Activated T-helper 1 cell treated with anti-CD3 and anti-CD28 coated beads, Interleukin-2, amount 50 U/mL, for 16 hours (primary cell): ENCODE data around the gene ARIH1.
"Not testable (repeated sequence)": the region's sequence is repeated elsewhere in the genome, so short reads cannot be mapped to it uniquely, and the experiment has no call there.

Experiments used
- DNase-seq, 2 donors: peaks; one replicate each; pipeline ENCODE4 v3.0.0-alpha.2; 2020; ENCODE audit warnings: low read depth in 1 of 2, low spot score in 1 of 2

Gene ARIH1, protein sequence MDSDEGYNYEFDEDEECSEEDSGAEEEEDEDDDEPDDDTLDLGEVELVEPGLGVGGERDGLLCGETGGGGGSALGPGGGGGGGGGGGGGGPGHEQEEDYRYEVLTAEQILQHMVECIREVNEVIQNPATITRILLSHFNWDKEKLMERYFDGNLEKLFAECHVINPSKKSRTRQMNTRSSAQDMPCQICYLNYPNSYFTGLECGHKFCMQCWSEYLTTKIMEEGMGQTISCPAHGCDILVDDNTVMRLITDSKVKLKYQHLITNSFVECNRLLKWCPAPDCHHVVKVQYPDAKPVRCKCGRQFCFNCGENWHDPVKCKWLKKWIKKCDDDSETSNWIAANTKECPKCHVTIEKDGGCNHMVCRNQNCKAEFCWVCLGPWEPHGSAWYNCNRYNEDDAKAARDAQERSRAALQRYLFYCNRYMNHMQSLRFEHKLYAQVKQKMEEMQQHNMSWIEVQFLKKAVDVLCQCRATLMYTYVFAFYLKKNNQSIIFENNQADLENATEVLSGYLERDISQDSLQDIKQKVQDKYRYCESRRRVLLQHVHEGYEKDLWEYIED

DNA sequence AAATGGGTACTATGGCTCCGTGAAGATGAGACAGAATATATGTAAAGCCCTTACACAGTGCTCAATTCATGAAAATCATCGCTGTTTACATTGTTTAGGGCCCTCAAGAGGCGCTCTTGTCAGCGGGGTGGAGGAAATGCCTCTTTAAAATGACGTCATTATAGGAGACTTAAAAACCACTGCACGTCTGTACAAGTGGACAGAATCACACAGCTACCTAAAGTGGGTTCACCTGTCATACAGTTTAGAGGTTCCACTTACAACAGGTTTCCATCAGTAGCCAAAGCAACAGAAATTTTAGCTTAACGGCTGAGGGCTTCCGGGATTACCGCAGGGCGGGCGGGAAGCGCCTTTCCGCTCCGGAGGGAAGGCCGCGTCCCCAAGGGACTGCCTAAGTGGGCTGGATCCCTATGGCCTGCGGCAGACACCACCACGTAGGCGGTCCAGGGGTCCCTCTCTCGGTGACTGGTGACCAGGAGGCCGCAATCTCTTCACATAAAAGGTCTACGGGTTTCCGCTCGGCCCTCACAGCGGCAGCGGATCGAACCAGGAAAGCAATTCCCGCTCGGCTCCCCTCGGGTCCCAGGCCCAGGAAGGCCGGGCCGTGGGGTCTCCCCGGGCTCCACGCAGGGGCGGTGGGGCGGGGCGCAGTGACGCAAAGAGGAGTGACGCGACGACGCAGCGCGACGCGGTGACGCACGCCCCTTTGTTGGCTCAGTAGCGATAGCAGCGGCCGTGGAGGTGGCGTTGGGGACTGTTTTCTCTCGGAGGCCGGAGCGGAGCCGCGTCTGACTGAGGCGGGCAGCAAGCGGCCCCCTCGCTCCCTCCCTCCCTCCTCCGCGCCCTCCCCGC, at the start of gene ARIH1:
ARIH1 (plus strand) TSS at position 717 of the 852 bp plus-strand sequence. CDS start 310 bp downstream, outside the sequence.
- peak; percentile 93 for DNase-seq

GRCh38 chr15:72426753-72427152, 47.4 kb upstream of the ARIH1 start:
- no peak for DNase-seq

DNA sequence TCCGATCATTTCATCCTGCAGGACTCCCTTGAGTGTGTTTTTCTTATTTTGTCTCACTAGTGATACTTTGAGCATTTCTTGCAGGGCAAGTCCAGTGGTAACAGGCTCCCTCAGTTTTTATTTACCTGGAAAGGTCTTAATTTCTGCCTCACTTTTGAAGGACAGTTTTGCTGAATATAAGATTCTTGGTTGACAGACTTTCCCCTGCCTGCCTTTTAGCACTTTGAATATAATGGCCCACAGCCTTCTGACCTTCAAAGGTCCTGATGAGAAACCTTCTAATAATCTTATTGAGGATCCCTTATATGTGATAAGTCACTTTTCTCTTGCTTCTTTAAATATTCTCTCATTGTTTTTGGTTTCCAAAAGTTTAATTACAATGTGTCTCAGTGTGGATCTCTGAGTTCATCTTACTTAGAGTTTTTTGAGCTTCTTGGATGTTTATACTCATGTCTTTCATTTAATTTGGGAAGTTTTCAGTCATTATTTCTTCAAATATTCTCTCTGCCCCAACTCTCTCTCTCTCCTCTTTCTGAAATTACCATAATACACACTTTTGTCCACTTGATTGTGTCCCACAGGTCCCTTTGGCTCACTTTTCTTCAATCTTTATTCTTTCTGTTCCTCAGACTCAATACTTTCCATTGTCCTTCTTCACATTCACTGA, 36.3 kb upstream of the ARIH1 start:
- DNase-seq = no peak

GRCh38 chr15:72442848-72443247, 31.3 kb upstream of the ARIH1 start:
- DNase-seq = not testable (repeated sequence)

DNA sequence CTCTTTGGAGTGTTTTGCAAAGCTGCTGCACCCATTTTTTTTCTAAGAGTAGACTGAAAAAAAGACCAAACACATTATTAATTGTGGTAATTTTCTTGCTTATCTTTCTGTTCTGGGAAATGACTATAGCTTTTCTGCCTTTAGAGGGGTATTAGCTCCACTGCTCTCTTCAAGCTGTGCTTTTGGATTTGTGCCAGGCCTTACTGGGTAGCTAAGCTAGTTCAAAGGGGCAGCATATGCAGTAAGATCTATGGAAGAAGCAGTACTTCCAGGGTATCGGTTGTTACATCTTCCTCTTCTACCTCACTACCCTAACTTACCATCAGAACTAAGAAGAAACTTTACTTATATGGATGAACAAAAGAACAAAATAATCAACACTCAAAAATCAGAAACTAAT, 28.7 kb upstream of the ARIH1 start:
- DNase-seq = no peak

DNA sequence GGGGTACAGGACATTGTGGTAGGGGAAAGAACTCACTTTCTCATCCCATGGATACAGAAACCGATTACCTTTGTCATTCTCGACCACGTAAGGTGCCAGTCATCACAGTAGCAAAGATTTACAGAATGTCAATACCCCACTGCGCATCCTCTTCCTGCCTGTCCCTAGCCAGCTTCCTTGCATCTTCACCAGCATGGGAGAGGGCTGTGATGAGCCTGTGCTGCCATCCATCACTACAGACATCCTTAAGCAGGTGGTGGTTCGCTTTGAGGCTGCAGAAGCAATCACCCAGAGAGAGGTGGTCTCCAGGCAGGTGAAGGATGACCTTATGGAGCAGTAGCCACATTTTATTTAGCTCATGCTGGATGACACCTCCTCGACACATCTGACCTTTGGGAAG, 23.3 kb upstream of the ARIH1 start:
- no peak for DNase-seq

GRCh38 chr15:72451224-72451623, 22.9 kb upstream of the ARIH1 start:
- no peak for DNase-seq

GRCh38 chr15:72456684-72457083, 17.4 kb upstream of the ARIH1 start:
- DNase-seq = no peak

- DNase-seq = no peak
Observed at GRCh38 chr15:72460402-72460801, 13.7 kb upstream of the ARIH1 start.

DNA sequence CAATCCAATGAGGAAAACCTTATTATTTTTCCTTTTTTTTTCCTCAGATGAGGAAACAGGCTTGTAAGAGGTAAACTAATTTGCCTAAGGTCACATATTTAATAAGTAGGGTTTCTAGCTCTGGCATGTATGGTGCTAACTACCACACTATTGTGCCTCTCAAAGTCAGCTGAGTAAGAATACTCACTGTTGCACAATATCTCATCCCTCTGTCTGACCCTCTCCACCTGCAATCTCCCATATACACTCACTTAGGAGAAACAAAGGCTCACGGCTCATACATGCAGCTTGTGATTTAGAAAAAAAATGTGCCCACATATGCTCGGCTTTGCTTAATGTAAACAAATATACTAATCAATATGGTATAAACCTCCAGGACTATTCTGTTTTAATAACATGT, 10.4 kb upstream of the ARIH1 start:
- no peak for DNase-seq

DNA sequence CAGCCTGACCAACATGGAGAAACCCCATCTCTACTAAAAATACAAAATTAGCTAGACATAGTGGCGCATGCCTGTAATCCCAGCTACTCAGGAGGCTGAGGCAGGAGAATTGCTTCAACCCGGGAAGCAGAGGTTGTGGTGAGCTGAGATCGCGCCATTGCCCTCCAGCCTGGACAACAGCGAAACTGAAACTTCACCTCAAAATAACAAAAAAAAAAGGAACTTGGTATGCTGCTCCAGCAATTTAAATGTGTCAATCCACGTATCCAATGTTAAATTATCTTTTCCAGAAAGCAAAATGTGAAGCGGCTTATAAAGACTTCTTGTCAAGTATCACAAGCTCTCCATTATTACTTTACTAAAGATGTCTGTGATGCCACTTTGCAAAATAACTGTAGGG, 9.9 kb upstream of the ARIH1 start:
- no peak for DNase-seq

- DNase-seq = no peak
Observed at GRCh38 chr15:72468103-72468502, 6.0 kb upstream of the ARIH1 start.

GRCh38 chr15:72472992-72473610, 1.0 kb upstream of the ARIH1 start:
- DNase-seq = no peak

- no peak for DNase-seq
Observed at GRCh38 chr15:72474466-72474911, 359 bp downstream of the ARIH1 start.

GRCh38 chr15:72474912-72475628, 940 bp downstream of the ARIH1 start:
- DNase-seq = peak; percentile 66 to 71

- DNase-seq = no peak
Observed at GRCh38 chr15:72475674-72476073, 1.5 kb downstream of the ARIH1 start.

DNA sequence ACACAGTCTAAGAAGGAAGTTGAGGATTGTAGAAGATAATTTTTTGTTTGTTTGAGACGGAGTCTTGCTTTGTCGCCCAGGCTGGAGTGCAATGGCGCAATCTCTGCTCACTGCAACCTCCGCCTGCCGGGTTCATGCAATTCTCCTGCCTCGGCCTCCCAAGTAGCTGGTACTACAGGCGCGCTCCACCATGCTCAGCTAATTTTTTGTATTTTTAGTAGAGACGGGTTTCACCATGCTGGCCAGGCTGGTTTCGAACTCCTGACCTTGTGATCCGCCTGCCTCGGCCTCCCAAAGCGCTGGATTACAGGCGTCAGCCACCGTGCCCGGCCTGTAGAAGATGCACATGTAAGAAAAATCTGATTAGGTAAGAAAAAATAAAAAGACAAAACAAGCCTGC, 2.2 kb downstream of the ARIH1 start:
- DNase-seq = not testable (repeated sequence)

DNA sequence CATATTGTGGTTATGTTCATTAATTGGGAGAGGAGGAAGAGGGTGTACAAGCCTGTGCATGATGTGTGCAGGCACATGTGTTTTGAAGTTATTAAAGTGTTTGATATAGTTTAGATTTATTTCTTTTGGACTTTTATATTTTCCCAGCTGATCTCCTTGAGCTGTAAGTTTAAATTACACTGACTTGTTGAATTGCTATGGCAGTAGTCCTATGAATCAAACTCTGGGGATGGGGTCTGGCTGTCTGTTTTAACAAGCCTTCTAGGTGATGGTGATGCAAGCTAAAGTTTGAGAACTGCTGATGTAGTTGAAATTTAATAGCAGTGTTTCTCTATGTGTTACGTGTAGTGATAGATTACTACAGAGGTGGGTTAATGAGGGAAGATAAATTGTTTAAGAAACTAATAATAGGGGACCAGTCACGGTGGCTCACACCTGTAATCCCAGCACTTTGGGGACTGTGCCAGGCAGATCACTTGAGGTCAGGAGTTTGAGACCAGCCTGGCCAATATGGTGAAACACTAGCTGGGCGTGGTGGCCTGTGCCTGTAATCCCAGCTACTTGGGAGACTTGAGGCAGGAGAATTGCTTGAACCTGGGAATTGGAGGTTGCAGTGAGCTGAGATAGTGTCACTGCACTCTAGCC, 7.0 kb downstream of the ARIH1 start:
- DNase-seq = no peak

DNA sequence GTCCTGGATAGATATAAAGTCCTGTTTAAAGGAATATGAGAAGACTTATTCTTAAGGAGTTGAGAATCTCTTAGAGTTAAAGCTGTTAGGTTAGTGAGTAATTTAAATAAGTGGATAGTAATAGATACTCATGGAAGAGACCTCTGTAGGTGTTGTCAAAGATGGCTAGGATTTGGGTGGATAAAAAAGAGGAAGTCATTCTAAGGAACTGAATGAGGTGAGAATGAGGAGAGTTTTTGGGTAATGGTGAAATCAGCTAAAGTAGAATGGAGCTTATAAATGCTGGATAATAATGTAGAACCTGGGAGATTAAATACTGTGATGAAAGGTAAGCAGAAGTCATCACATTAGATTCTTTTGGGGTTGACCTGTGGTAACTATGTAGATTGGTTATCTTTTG, 8.1 kb downstream of the ARIH1 start:
- no peak for DNase-seq

DNA sequence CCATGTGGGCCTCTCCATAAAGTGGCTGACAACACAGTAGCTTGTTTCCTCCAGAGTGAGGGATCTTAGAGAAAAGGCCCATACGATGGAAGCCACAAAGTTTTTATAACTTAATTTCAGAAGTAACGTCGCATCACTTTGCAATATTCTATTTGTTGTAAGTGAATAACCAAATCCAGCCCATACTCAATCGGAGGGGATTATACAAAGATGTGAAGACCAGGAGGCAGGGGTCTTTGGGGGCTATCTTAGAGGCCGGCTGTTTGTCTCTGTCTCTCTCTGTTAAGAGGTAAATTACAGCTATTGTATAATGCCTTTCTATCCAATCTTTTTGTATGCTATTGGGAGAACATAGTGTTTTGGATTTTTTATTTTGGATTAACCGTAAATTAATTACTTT, 9.1 kb downstream of the ARIH1 start:
- DNase-seq = no peak
